ENCODE results near the gene NFKBIZ.

The NFKBIZ gene

GRCh38 chr3:101840066-101840465 lies 9.2 kb upstream of the NFKBIZ start:
- no peak for TF ChIP-seq CTCF (conservative IDR thresholded peaks at IDR 0.05; ENCODE audit: control insufficient read depth, insufficient read depth, low read depth, low read length)
- DNase-seq (ENCODE audit: low read depth) = no peak
- H3K4me3 ChIP-seq (ENCODE audit: control insufficient read depth, low read depth, low read length) = no peak overlapping the region

- DNase-seq (ENCODE audit: low read depth) = no peak
- no peak for TF ChIP-seq CTCF (conservative IDR thresholded peaks at IDR 0.05; ENCODE audit: control insufficient read depth, insufficient read depth, low read depth, low read length)
- H3K4me3 ChIP-seq (ENCODE audit: control insufficient read depth, low read depth, low read length) = no peak overlapping the region
Observed at GRCh38 chr3:101842245-101842934, 6.9 kb upstream of the NFKBIZ start.

GRCh38 chr3:101842935-101843330 lies 6.4 kb upstream of the NFKBIZ start:
- no peak for TF ChIP-seq CTCF (conservative IDR thresholded peaks at IDR 0.05; ENCODE audit: control insufficient read depth, insufficient read depth, low read depth, low read length)
- DNase-seq (ENCODE audit: low read depth) = no peak
- H3K4me3 ChIP-seq (ENCODE audit: control insufficient read depth, low read depth, low read length) = no peak overlapping the region

DNA sequence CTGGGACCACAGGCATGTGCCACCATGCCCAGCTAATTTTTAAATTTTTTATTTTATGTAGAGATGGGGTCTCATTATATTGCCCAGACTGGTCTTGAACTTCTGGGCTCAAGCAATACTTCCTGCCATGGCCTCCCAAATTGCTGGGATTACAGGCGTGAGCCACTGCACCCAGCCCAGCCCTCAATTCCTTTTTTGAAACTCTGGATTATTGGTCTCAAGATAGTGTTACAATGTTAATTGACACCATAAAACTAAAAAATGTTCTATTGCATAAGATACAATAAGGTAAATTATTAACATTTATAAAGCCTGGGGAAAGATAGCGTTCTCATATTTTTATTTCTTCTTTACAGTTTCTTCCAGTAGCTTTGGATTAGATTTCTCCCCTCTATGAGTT lies 3.9 kb upstream of the NFKBIZ start:
- no peak for DNase-seq (ENCODE audit: low read depth)
- no peak overlapping the region for H3K4me3 ChIP-seq (ENCODE audit: control insufficient read depth, low read depth, low read length)
- TF ChIP-seq CTCF (conservative IDR thresholded peaks at IDR 0.05; ENCODE audit: control insufficient read depth, insufficient read depth, low read depth, low read length) = no peak

DNA sequence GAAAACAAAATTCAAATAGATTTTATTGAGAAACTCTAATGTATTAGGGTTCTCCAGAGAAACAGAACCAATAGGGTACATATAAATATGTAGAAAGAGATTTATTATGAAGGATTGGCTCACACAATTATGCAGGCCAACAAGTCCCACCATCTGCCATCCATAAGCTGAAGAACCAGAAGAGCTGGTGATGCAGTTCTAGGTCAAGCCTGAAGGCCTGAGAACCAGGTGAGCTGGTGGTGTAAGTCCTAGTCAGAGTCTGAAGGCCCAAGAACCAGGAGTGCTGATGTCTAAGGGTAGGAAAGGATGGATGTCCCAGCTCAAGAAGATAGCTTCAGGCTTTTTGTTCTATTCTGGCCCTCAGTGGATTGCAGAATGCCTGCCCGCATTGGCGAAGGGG lies 2.6 kb upstream of the NFKBIZ start:
- DNase-seq (ENCODE audit: low read depth) = no peak
- H3K4me3 ChIP-seq (ENCODE audit: control insufficient read depth, low read depth, low read length) = no peak overlapping the region

DNA sequence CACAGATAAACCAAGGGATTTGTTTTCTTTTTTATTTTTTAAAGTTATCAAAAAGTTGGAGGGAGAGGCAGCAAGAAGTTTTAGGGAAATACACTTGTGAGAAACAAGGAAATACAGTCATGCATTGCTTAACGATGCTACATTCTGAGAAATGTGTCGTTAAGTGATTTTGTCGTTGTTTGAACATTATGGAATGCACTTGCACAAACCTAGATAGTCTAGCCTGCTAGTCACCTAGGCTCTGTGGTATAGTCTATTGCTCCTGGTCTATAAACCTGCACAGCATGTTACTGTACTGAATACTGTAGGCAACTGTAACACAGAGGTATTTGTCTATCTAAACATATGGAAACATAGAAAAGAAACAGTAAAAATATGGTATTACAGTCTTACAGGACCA lies 2.0 kb upstream of the NFKBIZ start:
- TF ChIP-seq CTCF (conservative IDR thresholded peaks at IDR 0.05; ENCODE audit: control insufficient read depth, insufficient read depth, low read depth, low read length) = no peak
- DNase-seq (ENCODE audit: low read depth) = no peak
- no peak overlapping the region for H3K4me3 ChIP-seq (ENCODE audit: control insufficient read depth, low read depth, low read length)

More for the DNA sequence above, 2.6 kb upstream of the NFKBIZ start:
- no peak for TF ChIP-seq CTCF (conservative IDR thresholded peaks at IDR 0.05; ENCODE audit: control insufficient read depth, insufficient read depth, low read depth, low read length)

DNA sequence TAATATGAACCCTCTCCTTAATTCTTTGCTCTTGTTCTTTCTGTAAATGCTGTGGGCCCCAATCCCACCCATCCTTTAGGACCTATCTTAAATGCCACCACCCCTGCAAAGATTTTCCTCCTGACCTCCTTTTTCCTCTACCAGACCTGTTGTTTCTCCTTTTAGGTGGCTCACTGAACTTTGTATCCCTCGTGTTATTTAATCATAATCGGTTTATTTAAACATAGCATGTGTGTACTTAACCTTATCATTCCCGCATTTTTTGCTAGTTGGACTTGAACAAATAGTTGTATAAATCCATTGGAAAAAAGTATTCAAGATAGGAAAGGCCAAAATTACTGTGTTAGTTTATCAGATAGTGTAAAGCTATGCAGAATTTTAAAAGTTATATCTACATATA lies 988 bp upstream of the NFKBIZ start:
- no peak overlapping the region for H3K4me3 ChIP-seq (ENCODE audit: control insufficient read depth, low read depth, low read length)
- no peak for TF ChIP-seq CTCF (conservative IDR thresholded peaks at IDR 0.05; ENCODE audit: control insufficient read depth, insufficient read depth, low read depth, low read length)
- DNase-seq (ENCODE audit: low read depth) = no peak
